B cell (primary cell): Measurements from ENCODE around the gene FADD. TPM values are rescaled to one million over a fixed set of nuclear protein-coding genes. Genes with fewer than 3 reads are reported as not detected.

Source experiments
- ATAC-seq: fragments of 200-7000 bp; cut with Tn5 transposase; one replicate; pipeline ENCODE4 v1.10.0; 2021; ENCODE audit warnings: low read depth, mild to moderate bottlenecking, moderate number of reproducible peaks, moderate library complexity
- CTCF ChIA-PET: fragments of 350-600 bp; sonication (Branson Sonifier 250); formaldehyde crosslinking; loops from one replicate; lab custom pipeline; 2021; ENCODE audit warnings: antibody characterized with exemption, inconsistent platforms; lab: Charles Lee
- POLR2A ChIA-PET: fragments of 350-600 bp; sonication (Branson Sonifier 250); formaldehyde crosslinking; loops from one replicate; lab custom pipeline; 2021; ENCODE audit warnings: antibody characterized with exemption; lab: Charles Lee
- DNase-seq: peaks from one replicate; pipeline ENCODE4 v3.0.0; 2013
- H2AFZ ChIP-seq: 2 replicates; pipeline ENCODE4 v1.6.1; 2012; ENCODE audit warnings: mild to moderate bottlenecking, low read depth, low read length; ENCODE audit not compliant: insufficient read depth, poor library complexity, severe bottlenecking
- H3K27ac ChIP-seq, 2 donors: 1 replicate in 1 of 2; 2 replicates in 1 of 2; pipeline ENCODE4 v1.5.1; 2012 to 2013; ENCODE audit warnings: low read length in 2 of 2, mild to moderate bottlenecking in 2 of 2, moderate library complexity in 1 of 2
- H3K27me3 ChIP-seq, 4 experiments: fragments of 200-600 bp in 1 of 4; sonication (generic) in 1 of 4; replicated peaks in 1 of 4; 1 replicate in 2 of 4; 2 replicates in 2 of 4; pipeline versions ENCODE4 v1.6.1 to v1.7.0; 2013 to 2016; ENCODE audit warnings: low read length in 3 of 4, mild to moderate bottlenecking in 2 of 4, mixed read lengths in 1 of 4, moderate library complexity in 1 of 4; ENCODE audit not compliant: insufficient read depth in 4 of 4, control insufficient read depth in 3 of 4; ENCODE audit errors: control extremely low read depth in 1 of 4
- H3K36me3 ChIP-seq, 2 experiments: replicated peaks in 1 of 2; 1 replicate in 1 of 2; 2 replicates in 1 of 2; pipeline versions ENCODE4 v1.6.1 to v1.7.1; 2013; ENCODE audit warnings: low read length in 1 of 2; ENCODE audit not compliant: insufficient read depth in 2 of 2, control insufficient read depth in 1 of 2; ENCODE audit errors: control extremely low read depth in 1 of 2, extremely low read depth in 1 of 2
- H3K4me1 ChIP-seq, 2 donors: fragments of 200-600 bp in 1 of 2; sonication (generic) in 1 of 2; 1 replicate in 1 of 2; 2 replicates in 1 of 2; pipeline versions ENCODE4 v1.5.1 to v1.6.1; 2013 to 2017; ENCODE audit warnings: low read length in 2 of 2; ENCODE audit not compliant: control insufficient read depth in 2 of 2, insufficient read depth in 2 of 2
- H3K4me2 ChIP-seq: replicated peaks from 2 replicates; pipeline ENCODE3; 2012; ENCODE audit warnings: mild to moderate bottlenecking, low read depth, low read length; ENCODE audit not compliant: poor library complexity, severe bottlenecking
- H3K4me3 ChIP-seq, 5 experiments: fragments of 200-600 bp in 1 of 5; sonication (generic) in 1 of 5; 1 replicate in 3 of 5; 2 replicates in 2 of 5; pipeline versions ENCODE4 v1.5.1 to v1.7.0; 2011 to 2016; ENCODE audit warnings: low read length in 4 of 5, mild to moderate bottlenecking in 4 of 5, low read depth in 2 of 5, control low read depth in 1 of 5, moderate library complexity in 1 of 5; ENCODE audit not compliant: insufficient read depth in 1 of 5; ENCODE audit errors: control extremely low read depth in 1 of 5, extremely low read depth in 1 of 5
- H3K79me2 ChIP-seq: fragments of 200-600 bp; sonication (generic); one replicate; pipeline ENCODE4 v1.6.0; 2016; ENCODE audit warnings: low read length; ENCODE audit not compliant: control insufficient read depth, insufficient read depth
- H3K9ac ChIP-seq: fragments of 200-600 bp; sonication (generic); 2 replicates; pipeline ENCODE4 v1.6.1; 2017; ENCODE audit warnings: mild to moderate bottlenecking, low read length, moderate library complexity
- H3K9me3 ChIP-seq, 3 donors: one replicate each; pipeline versions ENCODE4 v1.6.1 to v1.7.1; 2013; ENCODE audit warnings: low read length in 2 of 3; ENCODE audit not compliant: control insufficient read depth in 2 of 3, insufficient read depth in 1 of 3; ENCODE audit errors: control extremely low read depth in 1 of 3
- H4K20me1 ChIP-seq: 2 replicates; pipeline ENCODE4 v1.6.0; 2012; ENCODE audit warnings: mild to moderate bottlenecking, low read length; ENCODE audit not compliant: insufficient read depth, control insufficient read depth, poor library complexity, severe bottlenecking
- H3K27ac Mint-ChIP-seq: one replicate; pipeline ENCODE4 v1.8.0; 2021; ENCODE audit warnings: mixed read lengths
- H3K27me3 Mint-ChIP-seq: one replicate; pipeline ENCODE4 v1.8.0; 2021; ENCODE audit warnings: mixed read lengths
- H3K4me1 Mint-ChIP-seq: one replicate; pipeline ENCODE4 v1.8.0; 2021; ENCODE audit warnings: mixed read lengths
- H3K4me3 Mint-ChIP-seq: one replicate; pipeline ENCODE4 v1.8.0; 2021; ENCODE audit warnings: mixed read lengths
- H3K9me3 Mint-ChIP-seq: one replicate; pipeline ENCODE4 v1.8.0; 2022; ENCODE audit warnings: mixed read lengths; ENCODE audit not compliant: insufficient read depth
- CTCF ChIP-seq: fragments of 200-600 bp; IDR thresholded peaks from one replicate; pipeline ENCODE4 v1.8.0; 2022; ENCODE audit warnings: antibody characterized with exemption, mild to moderate bottlenecking
- EZH2 ChIP-seq: IDR thresholded peaks from 2 replicates; pipeline ENCODE4 v1.6.1; 2012; ENCODE audit warnings: borderline replicate concordance, low read depth, mild to moderate bottlenecking, moderate library complexity, low read length; ENCODE audit not compliant: insufficient read depth, poor library complexity, severe bottlenecking
- WGBS: methylation state at CpG from one replicate; pipeline ENCODE4 v1.1.5; 2013; ENCODE audit warnings: missing lambda C conversion rate; ENCODE audit not compliant: insufficient coverage; 5-methylcytosine and 5-hydroxymethylcytosine counted together
- intact Hi-C: fragments of 100-400 bp; cut with micrococcal nuclease; formaldehyde crosslinking; loops from one replicate; pipeline ENCODE4 v1.10.0; 2022
- polyA plus RNA-seq: library from polyadenylated mRNA; depleted of rRNA; stranded (reverse); fragments of >200 nt; gene quantifications from 2 replicates; pipeline ENCODE4 v1.2.3, GENCODE V29; 2012
- total RNA-seq, 2 donors: library from RNA; stranded (reverse); fragments of 120-200 nt in 1 of 2; gene quantifications; 1 replicate in 1 of 2; 2 replicates in 1 of 2; pipeline versions ENCODE4 v1.2.3 to v1.2.4, GENCODE V29; 2013 to 2022

The FADD gene
- total and polyA plus RNA-seq, 2 donors (not counting 1 experiment from before 2014, with no cell fraction given) = 5.4 to 26.6 TPM

GRCh38 chr11:70220136-70220535 is 17.0 kb downstream of the FADD start:
- DNase-seq (no peak), ATAC-seq (no peak)
- H3K4me2 ChIP-seq = no peak overlapping the region
- Mint-ChIP-seq H3K4me1 (no peaks in the 10 kb centered on the region), H3K27me3 (peaks cover 23% of the 10 kb centered on the region), H3K27ac (no peak overlapping the region), H3K4me3 (no peak overlapping the region), H3K9me3 (no peaks in the 10 kb centered on the region)
- H3K9ac ChIP-seq = no peak overlapping the region
- H3K4me3 ChIP-seq = no peak overlapping the region
- no peak overlapping the region for H3K27ac ChIP-seq
- ChIA-PET POLR2A (no interaction called here), CTCF (interaction anchor here (1.2 kb wide), 1 partner anchor 11 kb away, joined by 3 read pairs; no protein-coding TSS in a partner anchor)
- H3K27me3 ChIP-seq = peaks cover 0 to 4% (median 0%) of the 10 kb centered on the region in 4 experiments
- TF ChIP-seq CTCF = no peak
- no peak overlapping the region for H2AFZ ChIP-seq
- H3K79me2 ChIP-seq = no peaks in the 10 kb centered on the region
- WGBS = no CpG with 5 or more reads among the region's 3 CpGs
- no peaks in the 10 kb centered on the region for H3K36me3 ChIP-seq
- no peaks in the 10 kb centered on the region for H3K4me1 ChIP-seq
- intact Hi-C loops = no loop called here
- no peaks in the 10 kb centered on the region for H4K20me1 ChIP-seq
- no peaks in the 10 kb centered on the region for H3K9me3 ChIP-seq

- Mint-ChIP-seq H3K27me3 (peaks cover 24% of the 10 kb centered on the region), H3K27ac (no peak overlapping the region), H3K4me3 (no peak overlapping the region), H3K9me3 (no peaks in the 10 kb centered on the region), H3K4me1 (no peaks in the 10 kb centered on the region)
- TF ChIP-seq CTCF (no peak), EZH2 (no peak)
- H3K79me2 ChIP-seq = no peaks in the 10 kb centered on the region
- DNase-seq = no peak
- no peak overlapping the region for H3K9ac ChIP-seq
- H2AFZ ChIP-seq = no peak overlapping the region
- no peak overlapping the region for H3K4me3 ChIP-seq
- no peaks in the 10 kb centered on the region for H4K20me1 ChIP-seq
- intact Hi-C loops = no loop called here
- no CpG with 5 or more reads among the region's 1 CpG for WGBS
- H3K9me3 ChIP-seq = no peaks in the 10 kb centered on the region
- no peaks in the 10 kb centered on the region for H3K36me3 ChIP-seq
- H3K4me2 ChIP-seq = no peak overlapping the region
- no peak overlapping the region for H3K27ac ChIP-seq
- ChIA-PET CTCF (interaction anchor here (1.2 kb wide), 1 partner anchor 11 kb away, joined by 3 read pairs; no protein-coding TSS in a partner anchor), POLR2A (no interaction called here)
- no peaks in the 10 kb centered on the region for H3K4me1 ChIP-seq
- H3K27me3 ChIP-seq = peaks cover 0 to 4% (median 0%) of the 10 kb centered on the region in 4 experiments
- no peak for ATAC-seq
Measured at GRCh38 chr11:70220920-70221319, 17.8 kb downstream of the FADD start.
